HepG2 (cell line): ENCODE data around the gene SDHAF1. TPM values are rescaled to one million over a fixed set of nuclear protein-coding genes. Genes with fewer than 3 reads are reported as not detected.

Experiments
- AGO1 ChIP-seq: fragments of 200-400 bp; formaldehyde crosslinking; IDR thresholded peaks from 2 replicates; pipeline ENCODE4 v1.6.1; 2017; ENCODE audit warnings: mild to moderate bottlenecking, low read depth, low read length, moderate library complexity; ENCODE audit not compliant: poor library complexity, severe bottlenecking
- ARNT ChIP-seq: fragments of 450-650 bp; IDR thresholded peaks from 2 replicates; pipeline ENCODE4 v1.6.1; 2017
- DR1 ChIP-seq: sonication (generic); formaldehyde crosslinking; IDR thresholded peaks from 2 replicates; pipeline ENCODE4 v1.8.0; 2021; ENCODE audit warnings: mild to moderate bottlenecking, missing genetic modification reagents, inconsistent platforms
- KAT7 ChIP-seq: IDR thresholded peaks from 2 replicates; pipeline ENCODE4 v1.6.1; 2018; ENCODE audit warnings: borderline replicate concordance, missing compliant biosample characterization
- MTA3 ChIP-seq: sonication (generic); formaldehyde crosslinking; IDR thresholded peaks from 2 replicates; pipeline ENCODE4 v1.4.0; 2020; ENCODE audit warnings: missing genetic modification reagents
- NAIF1 ChIP-seq: sonication (generic); formaldehyde crosslinking; IDR thresholded peaks from 2 replicates; pipeline ENCODE4 v1.5.0; 2020; ENCODE audit warnings: mild to moderate bottlenecking, missing genetic modification reagents, borderline replicate concordance
- NCOA5 ChIP-seq: sonication (generic); formaldehyde crosslinking; IDR thresholded peaks from 2 replicates; pipeline ENCODE4 v1.4.0; 2020; ENCODE audit warnings: missing genetic modification reagents
- NPAS2 ChIP-seq: sonication (generic); formaldehyde crosslinking; IDR thresholded peaks from 2 replicates; pipeline ENCODE4 v1.8.0; 2022; ENCODE audit warnings: mild to moderate bottlenecking, missing genetic modification reagents, borderline replicate concordance
- REL ChIP-seq: sonication (generic); formaldehyde crosslinking; conservative IDR thresholded peaks from 2 replicates; pipeline ENCODE4 v1.8.0; 2022; ENCODE audit warnings: mild to moderate bottlenecking, missing genetic modification reagents, moderate library complexity
- SAP130 ChIP-seq: IDR thresholded peaks from 2 replicates; pipeline ENCODE4 v1.6.1; 2016; ENCODE audit warnings: low read depth
- TAF1 ChIP-seq: sonication (generic); formaldehyde crosslinking; IDR thresholded peaks from 2 replicates; pipeline ENCODE4 v1.4.0; 2020; ENCODE audit warnings: missing genetic modification reagents
- ZBTB38 ChIP-seq: sonication (generic); formaldehyde crosslinking; IDR thresholded peaks from 2 replicates; pipeline ENCODE4 v1.5.1; 2020; ENCODE audit warnings: mild to moderate bottlenecking, missing genetic modification reagents
- ZGPAT ChIP-seq: IDR thresholded peaks from 2 replicates; pipeline ENCODE4 v1.6.1; 2016; ENCODE audit warnings: mild to moderate bottlenecking
- ZNF318 ChIP-seq: sonication (generic); formaldehyde crosslinking; IDR thresholded peaks from 2 replicates; pipeline ENCODE4 v1.4.0; 2020; ENCODE audit warnings: mild to moderate bottlenecking, missing genetic modification reagents
- ZNF567 ChIP-seq: sonication (generic); formaldehyde crosslinking; IDR thresholded peaks from 2 replicates; pipeline ENCODE4 v1.8.1; 2023; ENCODE audit warnings: mild to moderate bottlenecking, missing genetic modification reagents, borderline replicate concordance
- ZNF607 ChIP-seq: sonication (generic); formaldehyde crosslinking; IDR thresholded peaks from 2 replicates; pipeline ENCODE4 v1.5.1; 2020; ENCODE audit warnings: missing genetic modification reagents, mild to moderate bottlenecking, borderline replicate concordance
- ZNF724P ChIP-seq: sonication (generic); formaldehyde crosslinking; IDR thresholded peaks from 2 replicates; pipeline ENCODE4 v1.8.0; 2022; ENCODE audit warnings: missing genetic modification reagents, borderline replicate concordance
- ZNF768 ChIP-seq: sonication (generic); formaldehyde crosslinking; IDR thresholded peaks from 2 replicates; pipeline ENCODE4 v1.4.0; 2020; ENCODE audit warnings: missing genetic modification reagents
- polyA plus RNA-seq, 8 experiments: library from polyadenylated mRNA; depleted of rRNA in 3 of 8; stranded (reverse) in 7 of 8; unstranded in 1 of 8; fragments of >200 nt; fragmentation: Illumina TruSeq in 4 of 8; extraction: Trizol in 4 of 8; gene quantifications; 2 replicates each; pipeline versions ENCODE4 v1.2.1 to v1.2.3, GENCODE V29; 2011 to 2016; ENCODE audit warnings: low read depth in 4 of 8, missing spikeins in 1 of 8, mixed read lengths in 1 of 8; ENCODE audit not compliant: insufficient read depth in 1 of 8
- total RNA-seq, 5 experiments: library from RNA; depleted of rRNA; stranded (reverse); fragments of >200 nt; fragmentation: Illumina TruSeq; extraction: Trizol; gene quantifications; 2 replicates each; pipeline ENCODE4 v1.2.3, GENCODE V29; 2016; ENCODE audit warnings: low read depth in 1 of 5
- TF ChIP-seq, protein P1 (sequence below): sonication (generic); formaldehyde crosslinking; IDR thresholded peaks from 2 replicates; pipeline ENCODE4 v1.5.0; 2020; ENCODE audit warnings: missing genetic modification reagents

Gene SDHAF1
- total and polyA plus RNA-seq, 2 of the 13 experiments (the other 11 are each of a cell fraction or from before 2014, with no cell fraction given), result 17.8 to 22.8 TPM

- no peak for TF ChIP-seq ZNF318 (CRISPR knock-in tag)
- no peak for TF ChIP-seq ARNT
- peak; percentile 97 for TF ChIP-seq SAP130 (CRISPR knock-in tag)
- TF ChIP-seq ZBTB38 (CRISPR knock-in tag), result peak; percentile 83; the same call in 1 of the 2 replicates
- no peak for TF ChIP-seq KAT7 (CRISPR knock-in tag)
- peak; percentile 79 for TF ChIP-seq TAF1 (CRISPR knock-in tag)
- TF ChIP-seq DR1 (CRISPR knock-in tag), result peak; percentile 62
- TF ChIP-seq ZNF567, result no peak
- TF ChIP-seq ZNF607 (CRISPR knock-in tag), result 0 out of 2 replicates have a peak, but pooled peaks have one; percentile 30
- TF ChIP-seq MTA3 (CRISPR knock-in tag), result no peak
- peak; percentile 41; the same call in 1 of the 2 replicates for TF ChIP-seq ZGPAT
- 0 out of 2 replicates have a peak, but pooled peaks have one; percentile 22 for TF ChIP-seq ZNF768 (CRISPR knock-in tag)
- TF ChIP-seq NCOA5 (CRISPR knock-in tag), result no peak
- TF ChIP-seq NAIF1 (CRISPR knock-in tag), result no peak; the same call in 1 of the 2 replicates
- TF ChIP-seq, protein P1, sequence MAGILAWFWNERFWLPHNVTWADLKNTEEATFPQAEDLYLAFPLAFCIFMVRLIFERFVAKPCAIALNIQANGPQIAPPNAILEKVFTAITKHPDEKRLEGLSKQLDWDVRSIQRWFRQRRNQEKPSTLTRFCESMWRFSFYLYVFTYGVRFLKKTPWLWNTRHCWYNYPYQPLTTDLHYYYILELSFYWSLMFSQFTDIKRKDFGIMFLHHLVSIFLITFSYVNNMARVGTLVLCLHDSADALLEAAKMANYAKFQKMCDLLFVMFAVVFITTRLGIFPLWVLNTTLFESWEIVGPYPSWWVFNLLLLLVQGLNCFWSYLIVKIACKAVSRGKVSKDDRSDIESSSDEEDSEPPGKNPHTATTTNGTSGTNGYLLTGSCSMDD (CRISPR knock-in tag), result no peak
- no peak for TF ChIP-seq AGO1
- TF ChIP-seq ZNF724P, result no peak; the same call in 1 of the 2 replicates
- TF ChIP-seq REL (CRISPR knock-in tag), result peak; percentile 61; the same call in 1 of the 2 replicates
- TF ChIP-seq NPAS2 (CRISPR knock-in tag), result no peak
Measured at GRCh38 chr19:35995048-35995993, at the start of gene SDHAF1 (continued).
